ENCODE data around the gene DOHH.
"Not testable (repeated sequence)": the region's sequence is repeated elsewhere in the genome, so short reads cannot be mapped to it uniquely, and the experiment has no call there.

DOHH gene

GRCh38 chr19:3459965-3460582 is 40.4 kb downstream of the DOHH start:
- DNase-seq, result no peak

- DNase-seq, result peak in 46 of 51 donors; percentile 10 to 82 (median 58)
These were observed 41.2 kb downstream of the DOHH start for GRCh38 chr19:3459089-3459881.

GRCh38 chr19:3458229-3459088 is 42.0 kb downstream of the DOHH start:
- DNase-seq, result peak in 2 of 51 donors; percentile 11 to 14

- no peak for DNase-seq
These were observed 42.8 kb downstream of the DOHH start for GRCh38 chr19:3457528-3458228.

- DNase-seq, result no peak
These were observed 43.4 kb downstream of the DOHH start for GRCh38 chr19:3456925-3457527.

- no peak for DNase-seq
These were observed 44.4 kb downstream of the DOHH start for GRCh38 chr19:3455960-3456601.

GRCh38 chr19:3455393-3455955 is 45.0 kb downstream of the DOHH start:
- DNase-seq, result no peak

GRCh38 chr19:3454656-3455392 is 45.6 kb downstream of the DOHH start:
- no peak for DNase-seq

- no peak for DNase-seq
These were observed 46.6 kb downstream of the DOHH start for GRCh38 chr19:3453840-3454239.

GRCh38 chr19:3452942-3453214 is 47.6 kb downstream of the DOHH start:
- DNase-seq, result not testable (repeated sequence)

- no peak for DNase-seq
These were observed 48.1 kb downstream of the DOHH start for GRCh38 chr19:3452171-3452941.

- DNase-seq, result no peak
These were observed 49.0 kb downstream of the DOHH start for GRCh38 chr19:3451451-3451866.

GRCh38 chr19:3450796-3451411 is 49.6 kb downstream of the DOHH start:
- DNase-seq, result peak in 6 of 51 donors; percentile 13 to 62 (median 44)

GRCh38 chr19:3448616-3449334 is 51.7 kb downstream of the DOHH start:
- DNase-seq, result no peak

- not testable (repeated sequence) for DNase-seq
These were observed 53.8 kb downstream of the DOHH start for GRCh38 chr19:3446657-3447056.

- DNase-seq, result no peak
These were observed 55.7 kb downstream of the DOHH start for GRCh38 chr19:3444695-3445234.
